Measurements from ENCODE around the gene SPG7. TPM values are rescaled to one million over a fixed set of nuclear protein-coding genes. Genes with fewer than 3 reads are reported as not detected.
"Not testable (repeated sequence)": the region's sequence is repeated elsewhere in the genome, so short reads cannot be mapped to it uniquely, and the experiment has no call there.

The SPG7 gene
- total and polyA plus RNA-seq, 2 experiments from 2014 or later, result 108 to 222 TPM

GRCh38 chr16:89460556-89460955 is 47.6 kb upstream of the SPG7 start:
- no peak overlapping the region for H3K4me3 ChIP-seq
- H3K36me3 ChIP-seq (replicated peaks; ENCODE audit: insufficient read depth, low read depth), result no peaks in the 10 kb centered on the region
- no peak overlapping the region for H3K27ac ChIP-seq
- H3K9me3 ChIP-seq (ENCODE audit: low read depth), result no peaks in the 10 kb centered on the region
- H3K79me2 ChIP-seq, result peaks cover 91% of the 10 kb centered on the region
- no peak overlapping the region for H2AFZ ChIP-seq
- no peak overlapping the region for H3K4me2 ChIP-seq
- 97% methylated on average over 6 of the region's 6 CpGs for WGBS (ENCODE audit: low lambda C conversion rate, missing lambda C conversion rate)
- H3K4me1 ChIP-seq (ENCODE audit: insufficient read depth), result no peaks in the 10 kb centered on the region
- no peaks in the 10 kb centered on the region for H3K27me3 ChIP-seq
- no peak for DNase-seq (ENCODE audit: low spot score)
- H4K20me1 ChIP-seq (ENCODE audit: insufficient read depth, poor library complexity, severe bottlenecking), result peaks cover 86% of the 10 kb centered on the region
- no peak for TF ChIP-seq EZH2phosphoT487 (IDR thresholded peaks at IDR 0.05; ENCODE audit: low read depth, severe bottlenecking, unreplicated experiment)
- no peak for TF ChIP-seq CTCF (IDR thresholded peaks at IDR 0.05; ENCODE audit: poor library complexity)
- no peak for TF ChIP-seq EZH2 (IDR thresholded peaks at IDR 0.05; ENCODE audit: borderline replicate concordance)
- H3K9me2 ChIP-seq (replicated peaks; ENCODE audit: insufficient read depth), result no peaks in the 10 kb centered on the region

GRCh38 chr16:89461890-89462289 is 46.3 kb upstream of the SPG7 start:
- H3K4me2 ChIP-seq; H3K36me3 ChIP-seq (replicated peaks; ENCODE audit: insufficient read depth, low read depth); H3K9me3 ChIP-seq (ENCODE audit: low read depth); H3K9me2 ChIP-seq (replicated peaks; ENCODE audit: insufficient read depth); H3K27me3 ChIP-seq; H3K4me3 ChIP-seq; H3K4me1 ChIP-seq (ENCODE audit: insufficient read depth); H2AFZ ChIP-seq; H3K27ac ChIP-seq; DNase-seq (ENCODE audit: low spot score): not testable (repeated sequence)
- peaks cover 93% of the 10 kb centered on the region for H3K79me2 ChIP-seq
- H4K20me1 ChIP-seq (ENCODE audit: insufficient read depth, poor library complexity, severe bottlenecking), result peaks cover 89% of the 10 kb centered on the region
- 98% methylated on average over 9 of the region's 15 CpGs for WGBS (ENCODE audit: low lambda C conversion rate, missing lambda C conversion rate)

GRCh38 chr16:89462639-89463038 is 45.6 kb upstream of the SPG7 start:
- H3K9me2 ChIP-seq (replicated peaks; ENCODE audit: insufficient read depth); H3K4me2 ChIP-seq; H3K27me3 ChIP-seq; H3K36me3 ChIP-seq (replicated peaks; ENCODE audit: insufficient read depth, low read depth); DNase-seq (ENCODE audit: low spot score); H3K9me3 ChIP-seq (ENCODE audit: low read depth); H2AFZ ChIP-seq; H3K4me1 ChIP-seq (ENCODE audit: insufficient read depth); H3K27ac ChIP-seq; H3K4me3 ChIP-seq: not testable (repeated sequence)
- Histone ChIP-seq H3K79me2 (peaks cover 94% of the 10 kb centered on the region), H4K20me1 (ENCODE audit: insufficient read depth, poor library complexity, severe bottlenecking) (peaks cover 90% of the 10 kb centered on the region)
- 96% methylated on average over 9 of the region's 30 CpGs for WGBS (ENCODE audit: low lambda C conversion rate, missing lambda C conversion rate)

- not testable (repeated sequence) for H3K9me2 ChIP-seq (replicated peaks; ENCODE audit: insufficient read depth); H3K4me2 ChIP-seq; DNase-seq (ENCODE audit: low spot score); H2AFZ ChIP-seq; H3K27ac ChIP-seq; H3K27me3 ChIP-seq; H3K4me1 ChIP-seq (ENCODE audit: insufficient read depth); H3K36me3 ChIP-seq (replicated peaks; ENCODE audit: insufficient read depth, low read depth); H3K4me3 ChIP-seq; H3K9me3 ChIP-seq (ENCODE audit: low read depth)
- H4K20me1 ChIP-seq (ENCODE audit: insufficient read depth, poor library complexity, severe bottlenecking), result peaks cover 92% of the 10 kb centered on the region
- 51% methylated on average over 5 of the region's 5 CpGs for WGBS (ENCODE audit: low lambda C conversion rate, missing lambda C conversion rate)
- peaks cover 95% of the 10 kb centered on the region for H3K79me2 ChIP-seq
These were observed 44.9 kb upstream of the SPG7 start for GRCh38 chr16:89463312-89463711.

- Histone ChIP-seq H2AFZ (no peak overlapping the region), H3K4me3 (no peak overlapping the region), H3K9me3 (ENCODE audit: low read depth) (no peaks in the 10 kb centered on the region), H3K9me2 (replicated peaks; ENCODE audit: insufficient read depth) (no peaks in the 10 kb centered on the region), H3K36me3 (replicated peaks; ENCODE audit: insufficient read depth, low read depth) (no peaks in the 10 kb centered on the region), H4K20me1 (ENCODE audit: insufficient read depth, poor library complexity, severe bottlenecking) (peaks cover 92% of the 10 kb centered on the region), H3K79me2 (peaks cover 95% of the 10 kb centered on the region), H3K27ac (no peak overlapping the region), H3K4me2 (no peak overlapping the region), H3K27me3 (no peaks in the 10 kb centered on the region), H3K4me1 (ENCODE audit: insufficient read depth) (peaks cover 20% of the 10 kb centered on the region)
- TF ChIP-seq EZH2 (IDR thresholded peaks at IDR 0.05; ENCODE audit: borderline replicate concordance) (no peak), EZH2phosphoT487 (IDR thresholded peaks at IDR 0.05; ENCODE audit: low read depth, severe bottlenecking, unreplicated experiment) (no peak), CTCF (IDR thresholded peaks at IDR 0.05; ENCODE audit: poor library complexity) (no peak)
- 92% methylated on average over 5 of the region's 5 CpGs for WGBS (ENCODE audit: low lambda C conversion rate, missing lambda C conversion rate)
- DNase-seq (ENCODE audit: low spot score), result no peak
These were observed 41.3 kb upstream of the SPG7 start for GRCh38 chr16:89466920-89467319.

Data from hepatocyte (in vitro differentiated cells).